ENCODE results near the gene CRB1.

Gene CRB1

GRCh38 chr1:197466813-197467212, 198.8 kb downstream of the CRB1 start:
- ChIA-PET CTCF (no interaction called here), POLR2A (no interaction called here)
- DNase-seq (ENCODE audit: low read depth, low spot score), result no peak
- TF ChIP-seq CTCF (IDR thresholded peaks at IDR 0.05; ENCODE audit: insufficient read depth, low read length, missing control alignments), result no peak
- no peak overlapping the region for H3K4me3 ChIP-seq (ENCODE audit: low read depth, low read length)

- H3K4me3 ChIP-seq (ENCODE audit: low read depth, low read length), result no peak overlapping the region
- ChIA-PET CTCF (no interaction called here), POLR2A (no interaction called here)
- peak; percentile 47 for DNase-seq (ENCODE audit: low read depth, low spot score)
- TF ChIP-seq CTCF (IDR thresholded peaks at IDR 0.05; ENCODE audit: insufficient read depth, low read length, missing control alignments), result no peak
Measured at GRCh38 chr1:197467881-197468280, 199.8 kb downstream of the CRB1 start.

- CTCF ChIA-PET, result no interaction called here
- TF ChIP-seq CTCF (IDR thresholded peaks at IDR 0.05; ENCODE audit: insufficient read depth, low read length, missing control alignments), result no peak
- POLR2A ChIA-PET, result no interaction called here
Measured at GRCh38 chr1:197468543-197469175, 200.6 kb downstream of the CRB1 start.

GRCh38 chr1:197469620-197470210, 201.7 kb downstream of the CRB1 start:
- ChIA-PET CTCF (no interaction called here), POLR2A (no interaction called here)

More at GRCh38 chr1:197468543-197469175, 200.6 kb downstream of the CRB1 start:
- H3K4me3 ChIP-seq (ENCODE audit: low read depth, low read length), result no peak overlapping the region
- no peak for DNase-seq (ENCODE audit: low read depth, low spot score)

GRCh38 chr1:197470330-197470729, 202.3 kb downstream of the CRB1 start:
- ChIA-PET CTCF (no interaction called here), POLR2A (no interaction called here)
- DNase-seq (ENCODE audit: low read depth, low spot score), result no peak
- no peak overlapping the region for H3K4me3 ChIP-seq (ENCODE audit: low read depth, low read length)
- TF ChIP-seq CTCF (IDR thresholded peaks at IDR 0.05; ENCODE audit: insufficient read depth, low read length, missing control alignments), result no peak

More at GRCh38 chr1:197469620-197470210, 201.7 kb downstream of the CRB1 start:
- DNase-seq (ENCODE audit: low read depth, low spot score), result no peak
- no peak for TF ChIP-seq CTCF (IDR thresholded peaks at IDR 0.05; ENCODE audit: insufficient read depth, low read length, missing control alignments)
- no peak overlapping the region for H3K4me3 ChIP-seq (ENCODE audit: low read depth, low read length)

GRCh38 chr1:197471248-197471985, 203.4 kb downstream of the CRB1 start:
- CTCF ChIA-PET, result no interaction called here
- POLR2A ChIA-PET, result no interaction called here
- DNase-seq (ENCODE audit: low read depth, low spot score), result no peak
- no peak for TF ChIP-seq CTCF (IDR thresholded peaks at IDR 0.05; ENCODE audit: insufficient read depth, low read length, missing control alignments)
- no peak overlapping the region for H3K4me3 ChIP-seq (ENCODE audit: low read depth, low read length)
